GM18505 (cell line): Measurements from ENCODE around the gene CENPA.
"Not testable (repeated sequence)": the region's sequence is repeated elsewhere in the genome, so short reads cannot be mapped to it uniquely, and the experiment has no call there.

Experiments
- ATAC-seq: cut with Tn5 transposase; IDR thresholded peaks from one replicate; pipeline ENCODE4 v1.9.1; 2021; ENCODE audit not compliant: unreplicated experiment
- POLR2A ChIP-seq: IDR thresholded peaks from 4 replicates; pipeline ENCODE4 v1.6.1; 2011; ENCODE audit warnings: borderline replicate concordance; ENCODE audit not compliant: insufficient read depth, insufficient read length; ENCODE audit errors: extremely low read depth

CENPA gene

DNA sequence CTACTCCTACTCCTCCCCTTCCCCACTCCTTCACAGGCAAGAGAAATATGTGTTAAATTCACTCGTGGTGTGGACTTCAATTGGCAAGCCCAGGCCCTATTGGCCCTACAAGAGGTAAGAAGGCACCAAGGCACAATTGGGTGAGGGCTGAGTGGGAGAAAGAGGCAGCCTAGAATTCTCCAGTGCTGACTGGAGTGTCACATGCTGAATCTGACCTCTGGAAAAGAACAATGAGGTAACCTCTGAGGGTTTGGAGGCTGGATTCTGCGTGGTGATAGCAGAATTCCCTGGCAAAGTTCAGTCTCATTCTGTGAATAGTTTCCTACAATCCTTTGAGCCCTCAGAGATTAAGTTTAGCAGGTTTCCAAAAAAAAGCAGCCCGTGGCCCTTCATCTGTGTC is 6.9 kb downstream of the CENPA start:
- ATAC-seq, result no peak

DNA sequence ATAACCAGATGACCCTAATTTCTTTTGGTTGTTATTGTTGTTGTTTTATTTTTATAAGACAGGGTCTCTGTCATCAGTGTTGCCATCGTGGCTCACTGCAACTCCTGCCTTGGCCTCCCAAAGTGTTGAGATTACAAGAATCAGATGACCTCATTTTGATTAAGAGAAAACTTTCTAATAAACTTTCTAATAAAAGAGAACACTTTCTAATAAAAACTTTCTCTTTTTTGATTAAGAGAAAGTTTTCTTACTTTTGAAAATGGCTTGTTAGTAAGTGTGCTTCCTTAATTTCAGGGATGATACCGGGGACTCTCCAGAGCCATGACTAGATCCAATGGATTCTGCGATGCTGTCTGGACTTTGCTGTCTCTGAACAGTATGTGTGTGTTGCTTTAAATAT is 7.7 kb downstream of the CENPA start:
- ATAC-seq, result no peak
- TF ChIP-seq POLR2A, result no peak

More for the DNA sequence above, 6.9 kb downstream of the CENPA start:
- no peak for TF ChIP-seq POLR2A

DNA sequence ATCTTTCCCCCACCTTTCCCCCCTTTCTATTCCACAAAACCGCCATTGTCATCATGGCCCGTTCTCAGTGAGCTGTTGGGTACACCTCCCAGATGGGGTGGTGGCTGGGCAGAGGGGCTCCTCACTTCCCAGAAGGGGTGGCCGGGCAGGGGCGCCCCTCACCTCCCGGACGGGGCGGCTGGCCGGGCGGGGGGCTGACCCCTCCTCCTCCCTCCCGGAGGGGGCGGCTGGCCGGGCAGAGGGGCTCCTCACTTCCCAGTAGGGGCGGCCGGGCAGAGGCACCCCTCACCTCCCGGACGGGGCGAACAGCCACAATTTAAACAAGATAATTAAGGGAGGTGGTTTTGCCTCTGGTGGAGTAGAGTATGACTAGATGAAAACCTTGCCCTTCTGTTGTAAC is 9.3 kb downstream of the CENPA start:
- not testable (repeated sequence) for ATAC-seq

DNA sequence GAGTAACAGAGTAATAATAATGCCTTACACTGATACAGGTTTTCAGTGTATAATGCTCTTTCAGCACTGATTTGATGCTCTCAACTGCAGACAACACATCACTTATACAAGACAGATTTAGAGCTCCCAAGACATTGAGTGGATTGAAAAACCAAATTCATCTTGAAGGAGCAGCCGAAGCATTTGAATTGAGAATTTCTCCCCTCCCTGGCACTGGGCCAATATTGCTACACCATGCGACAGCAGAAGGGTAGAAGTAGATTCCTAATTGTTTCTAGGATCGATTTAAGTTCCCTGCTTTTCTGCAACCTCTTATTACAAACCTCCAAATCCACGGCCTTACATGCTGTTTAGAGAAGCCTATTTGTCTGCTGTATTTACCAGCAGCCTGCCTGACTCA is 15.5 kb downstream of the CENPA start:
- no peak for ATAC-seq
- no peak for TF ChIP-seq POLR2A

- TF ChIP-seq POLR2A, result no peak
- ATAC-seq, result no peak
Observed at GRCh38 chr2:26801796-26802195, 15.9 kb downstream of the CENPA start.

DNA sequence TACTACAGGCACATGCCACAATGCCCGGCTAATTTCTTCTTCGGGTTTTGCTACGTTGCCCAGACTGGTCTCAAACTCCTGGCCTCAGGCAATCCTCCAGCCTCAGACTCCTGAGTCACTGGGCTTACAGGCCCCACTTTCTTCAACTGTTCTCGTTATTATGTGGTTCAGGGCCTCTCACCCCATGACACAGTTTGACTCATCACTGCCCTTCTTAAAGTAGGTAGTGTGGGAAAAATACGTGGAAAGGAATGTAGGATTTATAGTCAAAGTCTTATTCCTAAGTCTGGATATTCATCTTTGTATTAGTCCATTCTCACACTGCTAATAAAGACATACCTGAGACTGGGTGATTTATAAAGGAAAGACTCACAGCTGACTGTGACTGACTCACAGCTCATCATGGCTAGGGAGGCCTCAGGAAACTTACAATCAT is 19.4 kb downstream of the CENPA start:
- no peak for TF ChIP-seq POLR2A
- no peak for ATAC-seq

DNA sequence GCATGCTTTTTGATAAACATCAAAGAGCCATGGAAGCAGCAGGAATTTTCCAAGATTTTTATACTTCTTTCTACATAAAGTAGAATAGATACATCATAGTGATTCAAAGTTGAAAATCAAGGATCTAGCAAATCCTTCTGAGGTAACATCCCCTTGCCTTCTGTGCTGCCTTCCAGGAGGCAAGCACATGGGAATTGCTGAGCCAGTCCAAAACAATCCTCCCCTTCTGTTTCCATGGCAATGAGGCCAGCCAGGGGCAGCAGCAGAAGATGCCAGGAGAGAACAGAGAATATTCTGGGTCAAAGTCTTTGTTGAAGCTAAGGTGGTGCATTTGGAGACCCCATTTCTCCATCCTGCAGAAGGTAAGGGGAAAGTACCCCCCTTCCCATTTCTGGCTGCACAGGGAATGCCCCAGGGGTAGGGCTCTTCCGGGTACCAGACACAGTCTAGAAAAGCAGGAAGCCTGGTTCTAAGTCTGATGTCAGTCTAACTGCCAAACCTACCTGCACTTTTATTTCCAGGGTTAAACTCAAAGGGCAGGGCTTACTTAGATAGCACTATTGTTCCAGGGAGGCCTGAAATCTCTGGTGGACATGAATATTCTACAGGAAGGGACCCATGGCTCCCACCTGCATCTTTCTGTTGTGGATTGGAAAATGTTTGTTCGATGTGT is 22.1 kb downstream of the CENPA start:
- no peak for ATAC-seq
- no peak for TF ChIP-seq POLR2A

DNA sequence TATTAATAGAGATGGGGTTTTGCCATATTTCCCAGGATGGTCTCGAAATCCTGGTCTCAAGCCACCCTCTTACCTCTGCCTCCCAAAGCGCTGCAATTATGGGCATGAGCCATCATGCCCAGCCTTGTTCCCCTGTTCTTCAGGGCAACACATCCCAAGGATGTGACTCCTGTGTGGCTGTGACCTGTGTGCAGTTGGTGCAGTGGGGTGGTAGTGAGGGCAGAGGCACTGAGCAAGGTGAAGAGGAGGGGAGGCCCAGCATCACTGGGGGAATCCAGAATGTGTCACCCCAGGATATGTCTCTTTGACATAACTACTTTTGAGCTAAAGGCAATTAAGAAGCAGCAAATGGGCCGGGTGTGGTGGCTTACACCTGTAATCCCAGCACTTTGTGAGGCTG is 23.4 kb downstream of the CENPA start:
- no peak for ATAC-seq
- TF ChIP-seq POLR2A, result no peak

DNA sequence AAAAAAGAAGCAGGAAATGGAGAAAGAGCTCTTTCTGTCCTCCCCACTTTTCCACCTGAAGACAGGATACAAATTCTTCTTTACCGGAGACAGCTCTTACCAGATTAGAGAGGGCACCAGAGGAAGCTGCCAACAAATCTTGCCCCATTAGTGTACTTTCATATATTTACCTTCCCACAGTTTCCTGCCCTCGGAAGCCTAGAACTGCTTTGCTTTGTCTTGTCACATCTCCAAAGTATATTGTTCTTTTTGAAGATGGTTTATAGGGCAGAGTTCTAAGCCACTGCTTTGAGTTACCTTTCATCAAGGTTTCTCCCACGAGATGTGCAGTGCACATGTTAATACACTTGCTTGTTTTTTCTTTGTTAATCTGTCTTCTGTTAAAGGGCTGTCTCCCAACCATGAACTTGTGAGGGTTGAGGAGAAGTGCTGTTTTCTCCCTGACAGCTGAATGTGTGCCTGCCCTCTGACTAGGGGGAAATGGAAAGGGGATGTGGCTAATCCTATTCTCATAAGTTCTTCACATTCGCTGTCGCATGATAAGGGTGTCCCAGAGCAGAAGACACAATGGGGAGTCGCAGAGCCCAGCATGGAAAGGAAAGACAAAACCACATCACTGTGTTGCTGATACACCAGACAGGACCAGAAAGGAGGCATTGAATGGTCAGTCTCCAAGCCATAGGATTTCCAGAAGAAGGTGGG is 24.2 kb downstream of the CENPA start:
- TF ChIP-seq POLR2A, result no peak
- no peak for ATAC-seq

- ATAC-seq, result no peak
- TF ChIP-seq POLR2A, result no peak
Observed at GRCh38 chr2:26811261-26811660, 25.4 kb downstream of the CENPA start.

DNA sequence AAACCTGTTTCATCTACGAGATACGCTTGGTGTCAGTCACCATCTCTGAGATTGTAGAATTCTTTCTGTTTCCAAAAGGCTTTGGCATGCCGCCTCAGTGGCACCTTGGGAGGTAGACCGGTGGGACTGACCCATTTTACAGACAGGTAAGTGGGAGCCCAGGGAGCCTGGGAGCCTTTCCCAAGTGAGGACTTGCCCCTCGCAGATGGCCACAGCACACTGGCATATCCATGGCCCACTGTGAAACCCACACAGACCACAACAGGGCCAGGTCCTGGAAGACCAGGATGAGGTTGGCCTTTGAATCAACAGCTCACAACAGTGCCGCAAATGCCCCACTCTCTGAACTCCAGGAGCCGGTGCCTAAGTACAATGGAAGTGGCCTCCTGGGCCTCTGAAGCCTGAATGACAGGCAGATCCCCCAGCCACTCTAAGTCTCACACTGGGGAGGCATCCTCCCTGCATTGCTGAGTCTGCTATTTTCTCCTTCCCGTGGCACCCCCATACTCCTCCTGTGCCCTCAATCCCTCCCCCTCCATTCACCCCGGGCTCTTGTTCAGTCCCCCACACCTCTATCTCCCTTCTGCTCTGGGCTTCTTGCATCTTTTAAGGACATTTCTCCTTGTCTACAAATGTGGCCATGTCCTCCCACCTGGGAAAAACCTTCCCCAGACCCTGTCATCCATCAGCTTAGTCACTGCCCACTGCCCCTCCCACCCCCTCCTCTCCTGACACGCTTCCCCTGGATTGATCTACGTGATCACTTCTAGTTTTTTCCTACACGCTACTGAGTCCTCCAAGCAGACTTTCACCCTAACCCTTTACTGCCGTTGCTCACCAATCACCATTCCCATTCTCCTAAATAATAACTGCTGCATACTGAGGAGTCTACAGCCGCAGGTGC is 26.2 kb downstream of the CENPA start:
- no peak for TF ChIP-seq POLR2A
- ATAC-seq, result no peak

DNA sequence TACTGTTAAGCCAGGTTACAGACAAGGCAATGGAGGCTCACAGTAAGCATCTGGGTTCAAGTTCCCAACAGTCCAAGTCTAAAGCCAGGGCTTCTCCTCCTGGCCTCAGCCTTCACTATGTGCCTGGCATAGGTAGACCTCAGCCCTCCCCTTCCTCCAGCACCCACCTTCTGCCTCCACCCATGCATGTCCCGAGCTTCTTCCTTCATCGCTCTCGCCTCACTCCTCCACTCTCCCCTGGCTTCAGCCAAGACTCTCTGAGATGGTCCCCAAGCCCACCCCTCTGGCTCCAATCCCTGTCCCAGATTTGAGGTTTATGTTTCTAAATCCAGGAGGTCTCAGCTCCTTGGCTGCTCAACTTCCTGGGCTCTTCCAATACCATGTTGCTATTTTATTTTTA is 26.9 kb downstream of the CENPA start:
- no peak for TF ChIP-seq POLR2A
- no peak for ATAC-seq

DNA sequence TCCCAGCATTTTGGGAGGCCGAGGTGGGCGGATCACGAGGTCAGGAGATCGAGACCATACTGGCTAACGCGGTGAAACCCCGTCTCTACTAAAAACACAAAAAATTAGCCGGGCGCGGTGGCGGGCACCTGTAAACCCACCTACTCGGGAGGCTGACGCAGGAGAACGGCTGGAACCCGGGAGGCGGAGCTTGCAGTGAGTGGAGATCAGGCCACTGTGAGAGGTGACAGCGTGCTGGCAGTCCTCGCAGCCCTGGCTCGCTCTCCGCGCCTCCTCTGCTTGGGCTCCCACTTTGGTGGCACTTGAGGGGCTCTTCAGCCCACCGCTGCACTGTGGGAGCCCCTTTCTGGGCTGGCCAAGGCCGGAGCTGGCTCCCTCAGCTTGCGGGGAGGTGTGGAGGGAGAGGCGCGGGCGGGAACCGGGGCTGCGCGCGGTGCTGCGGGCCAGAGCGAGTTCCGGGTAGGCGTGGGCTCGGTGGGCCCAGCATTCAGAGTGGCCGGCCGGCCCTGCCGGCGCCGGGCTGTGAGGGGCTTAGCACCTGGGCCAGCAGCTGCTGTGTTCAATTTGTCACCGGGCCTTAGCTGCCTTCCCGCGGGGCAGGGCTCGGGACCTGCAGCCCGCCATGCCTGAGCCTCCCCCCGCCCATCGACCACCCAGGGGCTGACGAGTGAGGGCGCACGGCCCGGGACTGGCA is 28.4 kb downstream of the CENPA start:
- ATAC-seq, result not testable (repeated sequence)
